NCI-H1048 (cell line): ENCODE data around the gene KCNIP1.

Source experiments
- DNase-seq: peaks from one replicate; lab custom pipeline; 2025; lab: John Stamatoyannopoulos, UW

KCNIP1 gene

GRCh38 chr5:170483701-170484458 lies 19.9 kb upstream of the KCNIP1 start:
- no peak for DNase-seq

DNA sequence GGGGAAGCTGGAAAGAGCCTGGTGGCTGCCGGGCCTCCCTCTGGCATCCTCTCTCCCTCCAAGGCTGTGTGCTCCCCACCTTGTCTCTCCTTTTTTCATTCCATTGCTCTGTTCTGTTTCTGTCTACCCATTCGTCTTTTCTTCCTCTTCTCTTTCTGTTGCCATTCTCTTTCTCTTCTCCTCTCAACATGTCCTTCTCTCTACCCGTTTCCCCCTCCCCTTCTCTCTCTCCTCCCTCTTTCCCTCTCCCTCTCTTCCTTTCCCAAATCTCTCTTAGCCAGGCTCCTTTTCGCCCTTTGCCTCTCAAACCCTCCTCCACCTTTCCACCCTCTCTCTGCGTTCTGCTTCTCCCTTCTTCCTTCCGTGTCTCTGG lies 19.4 kb upstream of the KCNIP1 start:
- no peak for DNase-seq

GRCh38 chr5:170484847-170485615 lies 18.8 kb upstream of the KCNIP1 start:
- DNase-seq: no peak

DNA sequence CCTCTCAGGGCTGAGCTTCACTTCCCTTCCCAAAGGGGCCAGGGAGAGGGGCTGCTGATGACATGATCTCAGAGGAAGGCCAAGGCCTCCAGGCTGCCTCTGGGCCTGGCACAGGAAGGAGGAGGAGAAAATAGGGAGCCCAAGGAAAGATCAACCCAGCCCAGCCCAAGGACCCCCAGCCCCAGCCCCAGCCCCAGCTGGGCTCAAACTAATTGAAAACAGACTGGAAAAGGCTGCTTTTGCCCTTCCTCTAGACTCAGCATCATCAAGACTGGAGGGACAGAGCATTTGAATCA lies 18.3 kb upstream of the KCNIP1 start:
- DNase-seq: no peak

DNA sequence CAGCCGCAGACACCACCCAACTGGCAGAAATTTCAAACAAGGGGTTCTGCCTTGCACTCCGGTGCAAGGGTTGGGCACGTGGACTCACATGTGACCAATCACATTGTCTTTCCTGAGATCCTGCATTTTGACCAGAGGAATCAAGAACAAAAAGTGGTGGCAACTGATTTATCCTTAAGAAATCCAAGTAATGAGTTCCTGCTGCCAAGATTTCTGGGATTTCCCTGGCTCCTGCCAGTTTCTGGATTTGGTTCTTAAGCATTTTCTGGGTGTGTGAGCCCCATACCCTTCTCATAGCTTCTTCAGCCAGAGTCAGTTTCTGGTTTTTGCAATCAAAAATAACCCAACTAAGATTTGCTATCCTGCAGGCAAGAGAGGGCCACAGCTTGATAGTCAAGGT lies 17.4 kb upstream of the KCNIP1 start:
- no peak for DNase-seq

DNA sequence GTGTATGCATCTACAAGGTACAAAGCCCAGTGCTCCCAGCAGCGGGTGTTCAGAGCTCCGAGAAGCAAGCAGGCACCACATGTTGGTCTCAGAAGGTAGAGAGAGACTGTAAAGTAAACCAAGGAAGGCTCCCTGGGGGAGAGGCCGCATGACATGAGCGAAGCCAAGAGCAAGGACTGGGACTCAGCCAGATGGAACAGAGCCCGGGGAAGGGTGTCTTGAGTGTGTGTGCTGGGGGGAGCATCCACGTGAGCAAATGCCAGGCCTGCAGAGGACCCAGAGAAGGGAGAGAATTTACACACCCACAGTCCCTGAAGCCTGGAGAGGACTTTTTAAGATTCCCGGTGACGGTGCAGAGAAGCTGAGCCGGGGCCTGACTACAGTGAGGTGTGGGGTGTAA lies 15.2 kb upstream of the KCNIP1 start:
- no peak for DNase-seq

DNA sequence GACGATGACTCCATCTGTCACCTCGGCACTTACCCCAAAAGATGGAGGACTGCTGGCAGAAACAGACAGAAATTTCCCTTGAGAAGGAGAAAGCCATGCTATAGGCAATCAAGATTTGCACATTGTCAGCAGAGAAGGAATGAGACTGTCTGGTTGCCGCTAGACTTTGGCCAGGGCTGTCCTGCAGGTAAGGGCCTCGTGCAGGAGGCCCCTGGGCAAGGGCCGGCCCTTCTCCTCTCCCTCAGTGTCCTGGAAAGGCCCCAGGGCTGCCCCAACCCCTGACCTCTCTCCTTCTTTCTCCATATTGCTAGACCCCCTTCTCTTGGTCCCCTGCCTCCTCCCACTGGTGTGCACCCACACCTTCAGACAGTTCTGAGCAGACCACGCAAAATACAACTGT lies 14.6 kb upstream of the KCNIP1 start:
- DNase-seq: no peak

GRCh38 chr5:170490381-170490780 lies 13.4 kb upstream of the KCNIP1 start:
- DNase-seq: no peak

DNA sequence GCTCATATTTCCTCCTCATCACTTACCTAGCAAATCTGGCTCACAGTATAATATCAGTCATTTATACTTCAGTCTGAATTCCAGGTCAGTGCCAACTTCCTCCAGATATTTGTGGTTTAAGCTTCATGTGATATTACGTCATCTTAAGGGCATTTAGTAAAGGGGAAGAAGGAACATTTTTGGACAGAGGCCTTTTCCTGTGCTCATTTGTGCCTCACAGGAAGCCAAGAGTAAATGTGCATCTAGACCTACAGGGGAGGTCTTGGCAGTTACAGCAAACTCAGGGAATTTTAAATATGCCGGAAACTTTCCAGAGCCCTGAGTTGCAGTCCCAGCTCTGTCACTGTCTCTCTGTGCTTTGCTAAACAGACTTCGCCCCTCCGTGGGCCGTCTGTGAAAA lies 12.3 kb upstream of the KCNIP1 start:
- peak; percentile 33 for DNase-seq

DNA sequence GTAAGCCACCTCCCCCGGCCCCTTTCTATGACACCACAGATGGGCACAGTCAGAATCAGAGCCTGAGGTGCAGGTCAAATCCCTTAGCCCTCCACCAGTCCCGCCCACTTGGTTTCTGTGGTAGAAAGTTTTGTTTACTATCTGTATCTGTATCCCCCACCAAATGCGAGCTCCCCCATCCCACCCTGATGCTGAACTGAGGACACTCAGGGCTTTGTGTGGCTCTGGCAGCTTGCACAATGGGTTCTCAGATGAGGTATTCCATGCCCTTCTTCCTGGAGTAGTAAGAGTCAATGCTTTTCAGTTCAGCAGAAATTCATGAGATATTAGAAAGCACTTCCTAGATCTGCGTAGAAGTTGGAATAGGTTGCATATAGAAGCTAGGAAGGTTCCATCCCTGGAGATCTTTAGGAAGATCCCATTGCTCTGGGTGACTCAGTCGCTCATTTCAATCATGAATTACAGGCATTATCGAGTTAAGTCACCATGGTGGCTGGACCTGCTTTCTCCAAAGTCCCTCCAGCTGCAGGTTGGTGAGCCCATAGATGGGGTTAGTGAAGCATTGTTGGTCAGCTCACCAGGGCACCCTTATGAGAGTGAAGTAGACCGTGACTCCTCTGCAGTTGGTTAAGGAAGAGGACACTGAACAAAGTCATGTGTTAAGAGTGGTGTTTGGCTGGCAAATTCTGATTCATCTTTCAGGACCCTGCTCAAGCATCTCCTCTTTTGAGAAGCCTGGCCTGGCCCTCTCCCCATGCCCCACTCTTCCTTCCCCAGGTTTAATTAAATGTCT lies 10.6 kb upstream of the KCNIP1 start:
- DNase-seq: no peak

GRCh38 chr5:170494041-170494440 lies 9.8 kb upstream of the KCNIP1 start:
- no peak for DNase-seq

DNA sequence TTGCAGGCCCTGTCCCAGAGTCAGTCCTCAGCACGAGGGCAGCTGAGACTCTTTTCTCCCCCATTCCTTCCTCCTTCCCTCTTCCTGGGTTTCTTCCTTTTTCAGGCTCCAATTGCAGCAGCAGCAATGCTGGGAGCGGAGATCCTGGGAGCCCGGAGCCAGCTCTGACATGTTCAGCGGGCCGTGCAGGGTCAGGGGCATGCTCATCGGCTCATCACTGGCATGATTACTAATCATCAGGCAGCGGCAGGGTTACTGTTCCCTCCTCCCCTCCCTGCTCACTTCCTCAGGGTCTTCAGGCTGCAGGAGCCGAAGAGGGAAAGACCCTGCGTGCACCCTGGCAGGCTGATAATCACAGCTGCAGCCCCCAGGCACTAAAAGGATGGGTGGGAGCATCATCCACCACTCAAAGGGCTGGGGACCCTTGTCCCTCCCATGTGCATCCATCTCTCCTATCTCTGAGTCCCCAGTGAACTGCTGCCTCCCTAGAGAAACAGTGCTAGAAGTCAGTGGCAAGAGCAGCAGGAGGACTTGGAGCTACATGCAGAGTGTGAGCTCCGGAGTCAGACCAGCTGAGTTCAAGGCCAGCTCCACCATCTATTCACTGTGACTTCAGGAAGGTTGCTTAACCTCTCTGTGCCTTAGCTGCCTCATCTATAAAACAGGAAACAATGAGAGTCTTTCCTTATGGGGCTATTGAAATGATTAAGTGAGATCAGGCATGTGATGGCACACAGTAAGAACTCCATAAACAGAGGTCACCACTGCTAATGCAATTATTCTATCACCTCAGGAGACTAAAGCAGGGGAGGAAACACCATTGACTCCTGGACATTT lies 7.8 kb upstream of the KCNIP1 start:
- DNase-seq: no peak

- no peak for DNase-seq
Observed at GRCh38 chr5:170496662-170497028, 7.2 kb upstream of the KCNIP1 start.

DNA sequence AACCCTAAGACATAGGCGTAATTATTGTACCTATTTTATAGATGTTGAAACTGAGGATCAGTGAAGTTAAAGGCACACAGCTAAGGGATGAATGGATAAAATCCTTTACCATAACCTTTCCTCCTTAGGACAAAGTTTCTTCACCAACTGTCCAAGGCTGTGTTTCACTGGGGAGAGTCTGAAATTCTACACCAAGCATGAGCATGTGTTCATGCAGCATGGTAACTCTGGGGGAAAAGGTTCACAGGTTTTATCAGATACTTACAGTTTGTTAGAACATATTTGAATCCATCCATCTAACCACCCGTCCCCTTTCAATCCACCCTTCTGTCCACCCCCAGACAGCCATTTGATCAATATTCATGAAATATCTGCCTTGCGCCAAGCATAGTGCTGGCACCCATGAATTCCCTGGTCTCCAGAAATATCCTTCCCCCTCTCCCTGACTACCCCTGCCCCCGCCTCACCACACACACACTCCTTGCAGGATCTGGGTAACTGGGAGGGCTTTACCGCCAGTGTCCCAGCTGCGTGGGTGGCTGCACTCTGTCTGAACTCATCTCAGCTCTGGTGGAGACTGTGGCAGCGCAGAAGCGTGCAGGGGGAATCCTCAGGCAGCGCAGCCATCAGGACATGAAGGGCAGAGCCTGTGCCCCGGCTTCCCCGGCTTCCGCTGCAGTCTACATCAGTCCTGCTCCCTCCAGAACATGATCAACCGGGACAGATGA lies 6.3 kb upstream of the KCNIP1 start:
- DNase-seq: no peak

- DNase-seq: no peak
Observed at GRCh38 chr5:170498811-170499351, 4.9 kb upstream of the KCNIP1 start.

- DNase-seq: no peak
Observed at GRCh38 chr5:170499621-170500020, 4.2 kb upstream of the KCNIP1 start.

DNA sequence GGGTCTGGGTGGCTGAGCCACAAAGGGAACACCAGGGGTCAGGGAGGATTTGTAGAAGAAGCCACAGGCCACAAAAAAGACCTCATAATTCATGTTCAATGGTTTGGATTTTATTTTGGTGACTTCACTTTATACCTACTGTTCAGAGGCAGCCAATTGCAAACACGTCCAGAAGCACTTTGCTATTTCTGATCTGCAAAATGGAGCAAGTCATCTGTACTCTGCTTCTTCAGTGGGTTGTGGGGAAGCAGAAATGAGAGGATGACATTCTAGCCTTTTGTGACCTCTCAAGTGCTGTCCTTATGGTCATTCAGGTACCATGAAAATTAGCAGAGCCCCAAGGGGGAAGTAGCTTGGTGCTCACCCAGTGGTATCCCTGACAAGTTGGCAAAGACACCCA lies 2.5 kb upstream of the KCNIP1 start:
- DNase-seq: no peak

DNA sequence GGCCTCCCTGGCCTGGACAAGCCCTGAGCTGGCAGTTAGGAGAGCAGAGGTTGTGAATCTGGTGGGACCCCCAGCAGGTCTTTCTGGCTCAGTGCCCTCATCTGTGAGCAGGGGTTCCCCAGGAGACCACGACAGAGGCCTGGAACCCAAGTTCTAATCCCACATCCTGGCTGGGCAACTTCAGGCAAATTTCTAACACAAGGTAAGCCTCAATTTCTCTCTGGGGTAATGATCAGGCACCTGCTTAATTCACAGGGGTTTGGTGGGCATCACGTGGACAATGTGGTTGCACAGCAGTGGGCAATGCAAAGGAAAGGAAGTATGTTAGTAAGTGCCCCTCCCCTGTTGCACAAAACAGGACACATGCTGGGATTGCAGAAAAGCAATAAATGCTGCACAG lies 1.9 kb upstream of the KCNIP1 start:
- no peak for DNase-seq

DNA sequence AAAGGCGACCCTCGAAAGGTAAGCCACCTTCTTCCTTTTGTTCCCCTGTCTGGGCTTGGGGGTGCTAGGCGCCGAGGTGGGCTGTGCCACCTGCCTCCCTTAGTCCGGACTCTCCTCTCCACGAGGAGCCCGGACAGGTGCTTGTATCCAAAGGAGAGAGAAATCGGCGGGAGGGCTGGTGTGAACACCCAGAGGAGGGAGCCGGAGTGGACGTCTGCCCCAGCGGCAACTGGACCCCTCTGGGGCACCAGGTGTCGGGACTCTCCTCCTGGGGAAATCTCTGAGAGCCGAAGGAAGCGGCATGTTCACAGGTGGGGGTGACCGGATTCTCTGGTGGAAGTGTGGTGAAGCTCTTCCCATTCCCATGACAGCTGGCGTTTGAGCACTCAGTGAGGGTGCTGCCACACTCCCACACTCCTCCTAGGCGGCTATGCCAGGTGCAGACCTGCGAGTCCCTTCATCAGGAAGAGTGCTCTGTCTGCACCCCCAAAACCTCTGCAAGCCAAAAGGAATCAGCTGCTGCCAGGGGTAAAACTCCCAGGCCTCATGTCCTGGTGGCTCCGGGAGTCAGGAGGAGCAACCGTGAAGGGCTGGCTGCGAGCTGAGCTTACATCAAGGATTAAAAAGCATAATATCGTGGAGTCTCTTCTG lies 921 bp downstream of the KCNIP1 start:
- no peak for DNase-seq

DNA sequence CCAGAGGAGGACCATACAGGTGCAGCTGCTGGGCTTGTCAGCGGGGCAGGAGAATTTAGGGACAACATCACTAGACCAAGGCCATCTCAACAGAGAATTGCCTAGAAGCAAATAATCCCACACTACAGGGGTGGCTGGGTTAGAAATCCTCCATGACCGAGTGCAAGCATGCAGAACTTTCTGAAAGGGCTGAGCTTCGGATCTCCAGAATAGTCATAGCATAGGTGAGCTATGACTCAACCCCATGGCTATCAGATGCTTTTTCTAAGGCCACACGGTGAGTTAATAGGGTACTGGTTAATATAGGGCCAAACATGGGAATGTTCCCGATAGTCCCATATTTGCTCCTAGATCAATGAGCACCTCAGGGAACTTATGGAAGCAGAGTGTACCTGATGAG lies 4.2 kb downstream of the KCNIP1 start:
- DNase-seq: no peak
